CD14-positive monocyte (primary cell): Measurements from ENCODE around the gene LRP1-AS. TPM values are rescaled to one million over a fixed set of nuclear protein-coding genes. Genes with fewer than 3 reads are reported as not detected.

ENCODE experiments used
- DNase-seq, 3 donors: peaks; one replicate each; pipeline ENCODE4 v3.0.0-alpha.2; 2011 to 2022
- H2AFZ ChIP-seq: 2 replicates; pipeline ENCODE4 v1.6.0; 2012; ENCODE audit warnings: mild to moderate bottlenecking, low read depth, low read length, inconsistent platforms; ENCODE audit not compliant: insufficient read depth, poor library complexity, severe bottlenecking
- H3K27ac ChIP-seq, 2 donors: 1 replicate in 1 of 2; 2 replicates in 1 of 2; pipeline ENCODE4 v1.5.1; 2012 to 2013; ENCODE audit warnings: low read length in 2 of 2, control low read depth in 1 of 2, inconsistent platforms in 1 of 2, low read depth in 1 of 2, mild to moderate bottlenecking in 1 of 2
- H3K27me3 ChIP-seq, 2 donors: one replicate each; pipeline versions ENCODE4 v1.6.0 to v1.6.1; 2011 to 2013; ENCODE audit warnings: low read length in 2 of 2; ENCODE audit not compliant: control insufficient read depth in 2 of 2, insufficient read depth in 2 of 2
- H3K36me3 ChIP-seq, 2 donors: replicated peaks in 1 of 2; 1 replicate in 1 of 2; 2 replicates in 1 of 2; pipeline versions ENCODE4 v1.5.1 to v1.6.1; 2012 to 2013; ENCODE audit warnings: low read length in 2 of 2, control low read depth in 1 of 2, inconsistent platforms in 1 of 2, mild to moderate bottlenecking in 1 of 2; ENCODE audit not compliant: insufficient read depth in 2 of 2, control insufficient read depth in 1 of 2
- H3K4me1 ChIP-seq, 2 donors: 1 replicate in 1 of 2; 2 replicates in 1 of 2; pipeline versions ENCODE4 v1.5.1 to v1.6.1; 2012 to 2013; ENCODE audit warnings: low read length in 2 of 2, control low read depth in 1 of 2, inconsistent platforms in 1 of 2, mild to moderate bottlenecking in 1 of 2, moderate library complexity in 1 of 2; ENCODE audit not compliant: insufficient read depth in 2 of 2, control insufficient read depth in 1 of 2
- H3K4me2 ChIP-seq: replicated peaks from 2 replicates; pipeline ENCODE3; 2012; ENCODE audit warnings: low read length, moderate library complexity, mild to moderate bottlenecking; ENCODE audit not compliant: poor library complexity, severe bottlenecking; ENCODE audit errors: extremely low read depth
- H3K4me3 ChIP-seq, 3 experiments: fragments of 200-600 bp in 1 of 3; sonication (generic) in 1 of 3; replicated peaks in 1 of 3; 1 replicate in 2 of 3; 2 replicates in 1 of 3; pipeline ENCODE4 v1.5.1; 2011 to 2013; ENCODE audit warnings: low read length in 3 of 3, mild to moderate bottlenecking in 3 of 3, control low read depth in 2 of 3, low read depth in 2 of 3, inconsistent platforms in 1 of 3, moderate library complexity in 1 of 3
- H3K79me2 ChIP-seq: 2 replicates; pipeline ENCODE4 v1.6.0; 2012; ENCODE audit warnings: mild to moderate bottlenecking, control low read depth, inconsistent platforms, low read length, moderate library complexity; ENCODE audit not compliant: insufficient read depth
- H3K9ac ChIP-seq: 2 replicates; pipeline ENCODE4 v1.6.0; 2017; ENCODE audit warnings: low read length, mild to moderate bottlenecking; ENCODE audit not compliant: insufficient read depth, poor library complexity, severe bottlenecking
- H3K9me3 ChIP-seq, 2 donors: replicated peaks in 1 of 2; 1 replicate in 1 of 2; 2 replicates in 1 of 2; pipeline versions ENCODE4 v1.5.1 to v1.6.1; 2012 to 2013; ENCODE audit warnings: low read length in 2 of 2, control low read depth in 1 of 2; ENCODE audit not compliant: control insufficient read depth in 1 of 2, insufficient read depth in 1 of 2
- H4K20me1 ChIP-seq: 2 replicates; pipeline ENCODE4 v1.6.0; 2012; ENCODE audit warnings: mild to moderate bottlenecking, low read length, control low read depth, moderate library complexity; ENCODE audit not compliant: insufficient read depth
- H3K27ac Mint-ChIP-seq, 7 donors: one replicate each; pipeline ENCODE4 v1.8.0; 2020; ENCODE audit warnings: mild to moderate bottlenecking in 7 of 7, mixed read lengths in 7 of 7, moderate library complexity in 6 of 7, inconsistent platforms in 2 of 7
- H3K27me3 Mint-ChIP-seq, 3 donors: one replicate each; pipeline ENCODE4 v1.8.0; 2021 to 2022; ENCODE audit warnings: low read depth in 3 of 3, mild to moderate bottlenecking in 3 of 3, mixed read lengths in 3 of 3, moderate library complexity in 3 of 3, inconsistent platforms in 1 of 3
- H3K36me3 Mint-ChIP-seq, 2 donors: one replicate each; pipeline ENCODE4 v1.8.0; 2020; ENCODE audit warnings: mixed read lengths in 2 of 2, inconsistent platforms in 1 of 2, mild to moderate bottlenecking in 1 of 2
- H3K4me1 Mint-ChIP-seq: one replicate; pipeline ENCODE4 v1.8.0; 2020; ENCODE audit warnings: mild to moderate bottlenecking, mixed read lengths
- H3K4me3 Mint-ChIP-seq, 2 donors: one replicate each; pipeline ENCODE4 v1.8.0; 2020; ENCODE audit warnings: mild to moderate bottlenecking in 2 of 2, mixed read lengths in 2 of 2, moderate library complexity in 1 of 2
- H3K9me3 Mint-ChIP-seq, 7 donors: one replicate each; pipeline ENCODE4 v1.8.0; 2020 to 2022; ENCODE audit warnings: mixed read lengths in 7 of 7, mild to moderate bottlenecking in 6 of 7, moderate library complexity in 6 of 7, inconsistent platforms in 2 of 7
- CTCF ChIP-seq: fragments of 200-600 bp; IDR thresholded peaks from one replicate; pipeline ENCODE4 v1.8.0; 2022; ENCODE audit warnings: antibody characterized with exemption, mild to moderate bottlenecking
- WGBS: methylation state at CpG from one replicate; pipeline ENCODE4 v1.1.5; 2013; ENCODE audit warnings: missing lambda C conversion rate; ENCODE audit not compliant: insufficient coverage; 5-methylcytosine and 5-hydroxymethylcytosine counted together
- intact Hi-C, 2 donors: fragments of 100-400 bp; cut with micrococcal nuclease; formaldehyde crosslinking; loops; one replicate each; pipeline versions ENCODE4 v1.15.0 to v1.15.1; 2023
- polyA plus RNA-seq, 3 donors: library from polyadenylated mRNA; depleted of rRNA in 1 of 3; unstranded in 2 of 3; stranded (reverse) in 1 of 3; fragments of 300-500 nt in 2 of 3; fragments of >200 nt in 1 of 3; fragmentation: Illumina TruSeq in 2 of 3; gene quantifications; 1 replicate in 2 of 3; 2 replicates in 1 of 3; pipeline ENCODE4 v1.2.3, GENCODE V29; 2012 to 2021

LRP1-AS gene
- polyA plus RNA-seq, 3 donors: 0.35 to 1.5 TPM; not detected in 1

GRCh38 chr12:57106021-57106708 lies 41.3 kb downstream of the LRP1-AS start:
- H3K27me3 ChIP-seq: no peaks in the 10 kb centered on the region
- peaks cover 30 to 69% of the 10 kb centered on the region in 2 donors for H3K4me1 ChIP-seq
- peaks cover 54 to 73% of the 10 kb centered on the region in 2 donors for H3K36me3 ChIP-seq
- Mint-ChIP-seq H3K9me3 (peaks cover 0 to 2% (median 0%) of the 10 kb centered on the region in 7 donors), H3K4me3 (no peak overlapping the region), H3K4me1 (peaks cover 59% of the 10 kb centered on the region), H3K27me3 (peaks cover 0 to 2% (median 0%) of the 10 kb centered on the region in 3 donors), H3K27ac (peak overlapping the region in 3 of 7 donors; percentile 23 to 57 (median 47)), H3K36me3 (peaks cover 58 to 75% of the 10 kb centered on the region in 2 donors)
- TF ChIP-seq CTCF: no peak
- H3K9ac ChIP-seq: no peak overlapping the region
- intact Hi-C loops: no loop called here
- no peaks in the 10 kb centered on the region for H3K9me3 ChIP-seq
- H3K4me2 ChIP-seq: no peak overlapping the region
- peak overlapping the region in 1 of 2 donors; percentile 59 for H3K27ac ChIP-seq
- H3K4me3 ChIP-seq: no peak overlapping the region
- H2AFZ ChIP-seq: no peak overlapping the region
- peaks cover 92% of the 10 kb centered on the region for H4K20me1 ChIP-seq
- H3K79me2 ChIP-seq: peaks cover 60% of the 10 kb centered on the region
- DNase-seq: no peak
- WGBS: 91% methylated on average over 7 of the region's 9 CpGs

- no peak for DNase-seq
- Histone ChIP-seq H2AFZ (no peak overlapping the region), H3K27me3 (no peaks in the 10 kb centered on the region), H3K9me3 (no peaks in the 10 kb centered on the region), H3K9ac (no peak overlapping the region), H3K27ac (peak overlapping the region in 1 of 2 donors; percentile 48), H3K36me3 (peaks cover 59 to 83% of the 10 kb centered on the region in 2 donors), H3K4me2 (no peak overlapping the region), H3K79me2 (peaks cover 50% of the 10 kb centered on the region), H3K4me3 (no peak overlapping the region), H4K20me1 (peaks cover 100% of the 10 kb centered on the region), H3K4me1 (peaks cover 30 to 66% of the 10 kb centered on the region in 2 donors)
- Mint-ChIP-seq H3K36me3 (peaks cover 66 to 85% of the 10 kb centered on the region in 2 donors), H3K9me3 (peaks cover 0 to 2% (median 0%) of the 10 kb centered on the region in 7 donors), H3K27me3 (no peaks in the 10 kb centered on the region), H3K4me1 (peaks cover 59% of the 10 kb centered on the region), H3K4me3 (no peak overlapping the region), H3K27ac (peak overlapping the region in 5 of 7 donors; percentile 11 to 81 (median 33))
- TF ChIP-seq CTCF: no peak
- intact Hi-C loops: no loop called here
- 96% methylated on average over 11 of the region's 14 CpGs for WGBS
Measured at GRCh38 chr12:57105011-57105753, 42.2 kb downstream of the LRP1-AS start.
